Esophagus squamous epithelium (tissue), 5 donors: Measurements from ENCODE around the gene USP10. TPM values are rescaled to one million over a fixed set of nuclear protein-coding genes. Genes with fewer than 3 reads are reported as not detected.

ENCODE experiments used
- DNase-seq: peaks from one replicate; lab custom pipeline; 2025; lab: John Stamatoyannopoulos, UW
- H3K27ac ChIP-seq, 4 donors: fragments of 200-600 bp; sonication (generic); one replicate each; pipeline ENCODE4 v1.5.1; 2016 to 2019; ENCODE audit warnings: mild to moderate bottlenecking in 1 of 4
- H3K27me3 ChIP-seq, 4 donors: fragments of 200-600 bp; sonication (generic); 1 replicate in 3 of 4; 2 replicates in 1 of 4; pipeline versions ENCODE4 v1.5.1 to v1.6.0; 2017 to 2021; ENCODE audit warnings: antibody characterized with exemption in 1 of 4
- H3K36me3 ChIP-seq, 3 donors: fragments of 200-600 bp; sonication (generic); one replicate each; pipeline ENCODE4 v1.5.1; 2016 to 2019
- H3K4me1 ChIP-seq, 3 donors: fragments of 200-600 bp; sonication (generic); one replicate each; pipeline ENCODE4 v1.5.1; 2017 to 2019
- H3K4me3 ChIP-seq, 4 donors: fragments of 200-600 bp; sonication (generic); 1 replicate in 3 of 4; 2 replicates in 1 of 4; pipeline ENCODE4 v1.5.1; 2016 to 2019; ENCODE audit warnings: mild to moderate bottlenecking in 2 of 4, moderate library complexity in 1 of 4
- H3K9me3 ChIP-seq, 3 donors: fragments of 200-600 bp; sonication (generic); one replicate each; pipeline ENCODE4 v1.5.1; 2016 to 2019
- POLR2A ChIP-seq, 4 donors: fragments of 450-650 bp; IDR thresholded peaks; one replicate each; pipeline ENCODE4 v1.6.1; 2017; ENCODE audit warnings: antibody characterized with exemption in 4 of 4, mild to moderate bottlenecking in 4 of 4, moderate library complexity in 3 of 4
- WGBS, 2 donors: methylation state at CpG; one replicate each; pipeline ENCODE4 v1.1.5; 2018; 5-methylcytosine and 5-hydroxymethylcytosine counted together
- intact Hi-C: fragments of 100-400 bp; cut with DNase I; formaldehyde crosslinking; loops from one replicate; pipeline ENCODE4 v1.15.0; 2022
- total RNA-seq, 4 donors: library from RNA; depleted of rRNA; stranded (reverse); fragments of >200 nt; gene quantifications; one replicate each; pipeline ENCODE4 v1.1.0, GENCODE V29; 2016
- TF ChIP-seq, protein P1 (sequence below), 6 experiments: fragments of 450-650 bp in 4 of 6; fragments of 200-600 bp in 2 of 6; sonication (generic) in 2 of 6; IDR thresholded peaks; one replicate each; pipeline ENCODE4 v1.5.1; 2016 to 2019; ENCODE audit warnings: antibody characterized with exemption in 6 of 6, mild to moderate bottlenecking in 4 of 6, moderate library complexity in 4 of 6
- donor health status: DM: yes; HTN: yes; CAD: no.

The USP10 gene
- total RNA-seq, 4 donors from 2014 or later = 44.7 to 71.5 (median 56.0) TPM

GRCh38 chr16:84749072-84749471, 49.3 kb downstream of the USP10 start:
- peak overlapping the region in 3 of 4 donors; percentile 31 to 78 (median 38) for H3K27ac ChIP-seq
- no peak for TF ChIP-seq POLR2A (IDR thresholded peaks at IDR 0.05)
- TF ChIP-seq, protein P1, sequence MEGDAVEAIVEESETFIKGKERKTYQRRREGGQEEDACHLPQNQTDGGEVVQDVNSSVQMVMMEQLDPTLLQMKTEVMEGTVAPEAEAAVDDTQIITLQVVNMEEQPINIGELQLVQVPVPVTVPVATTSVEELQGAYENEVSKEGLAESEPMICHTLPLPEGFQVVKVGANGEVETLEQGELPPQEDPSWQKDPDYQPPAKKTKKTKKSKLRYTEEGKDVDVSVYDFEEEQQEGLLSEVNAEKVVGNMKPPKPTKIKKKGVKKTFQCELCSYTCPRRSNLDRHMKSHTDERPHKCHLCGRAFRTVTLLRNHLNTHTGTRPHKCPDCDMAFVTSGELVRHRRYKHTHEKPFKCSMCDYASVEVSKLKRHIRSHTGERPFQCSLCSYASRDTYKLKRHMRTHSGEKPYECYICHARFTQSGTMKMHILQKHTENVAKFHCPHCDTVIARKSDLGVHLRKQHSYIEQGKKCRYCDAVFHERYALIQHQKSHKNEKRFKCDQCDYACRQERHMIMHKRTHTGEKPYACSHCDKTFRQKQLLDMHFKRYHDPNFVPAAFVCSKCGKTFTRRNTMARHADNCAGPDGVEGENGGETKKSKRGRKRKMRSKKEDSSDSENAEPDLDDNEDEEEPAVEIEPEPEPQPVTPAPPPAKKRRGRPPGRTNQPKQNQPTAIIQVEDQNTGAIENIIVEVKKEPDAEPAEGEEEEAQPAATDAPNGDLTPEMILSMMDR (IDR thresholded peaks at IDR 0.05) = no peak
- 68 to 82% methylated on average over 2 of the region's 2 CpGs for WGBS, 2 donors

DNA sequence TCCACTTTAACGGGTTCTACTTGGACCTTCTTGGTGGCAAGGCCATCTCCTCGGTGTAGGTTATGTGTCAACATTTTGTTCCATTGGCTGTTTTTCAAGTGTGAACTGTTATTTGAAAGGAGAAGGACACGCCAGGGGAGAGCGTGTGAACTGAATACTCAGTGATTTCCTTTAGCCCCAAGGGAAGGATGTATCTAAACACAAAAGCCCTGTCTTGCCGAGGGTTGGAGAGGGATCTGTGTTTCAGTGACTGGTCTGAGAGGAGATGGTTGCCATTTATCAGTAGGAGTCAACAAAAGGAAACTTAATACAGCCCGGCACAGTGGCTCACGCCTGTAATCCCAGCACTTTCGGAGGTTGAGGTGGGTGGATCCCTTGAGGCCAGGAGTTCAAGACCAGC, 50.0 kb downstream of the USP10 start:
- Histone ChIP-seq H3K36me3 (peaks cover 0 to 23% (median 4%) of the 10 kb centered on the region in 3 donors), H3K9me3 (no peaks in the 10 kb centered on the region), H3K27ac (peak overlapping the region; percentile 18 to 78 (median 54)), H3K4me3 (no peak overlapping the region), H3K27me3 (no peaks in the 10 kb centered on the region), H3K4me1 (peaks cover 7 to 55% (median 13%) of the 10 kb centered on the region in 3 donors)
- intact Hi-C loops = no loop called here
- TF ChIP-seq, protein P1 (IDR thresholded peaks at IDR 0.05) = no peak
- no peak for TF ChIP-seq POLR2A (IDR thresholded peaks at IDR 0.05)
- no peak for DNase-seq
- 49 to 60% methylated on average over 8 of the region's 8 CpGs for WGBS, 2 donors

More at GRCh38 chr16:84749072-84749471, 49.3 kb downstream of the USP10 start:
- intact Hi-C loops = no loop called here
- Histone ChIP-seq H3K36me3 (peaks cover 0 to 30% (median 4%) of the 10 kb centered on the region in 3 donors), H3K4me3 (no peak overlapping the region), H3K4me1 (peaks cover 0 to 47% (median 9%) of the 10 kb centered on the region in 3 donors), H3K27me3 (no peaks in the 10 kb centered on the region), H3K9me3 (no peaks in the 10 kb centered on the region)
- no peak for DNase-seq

DNA sequence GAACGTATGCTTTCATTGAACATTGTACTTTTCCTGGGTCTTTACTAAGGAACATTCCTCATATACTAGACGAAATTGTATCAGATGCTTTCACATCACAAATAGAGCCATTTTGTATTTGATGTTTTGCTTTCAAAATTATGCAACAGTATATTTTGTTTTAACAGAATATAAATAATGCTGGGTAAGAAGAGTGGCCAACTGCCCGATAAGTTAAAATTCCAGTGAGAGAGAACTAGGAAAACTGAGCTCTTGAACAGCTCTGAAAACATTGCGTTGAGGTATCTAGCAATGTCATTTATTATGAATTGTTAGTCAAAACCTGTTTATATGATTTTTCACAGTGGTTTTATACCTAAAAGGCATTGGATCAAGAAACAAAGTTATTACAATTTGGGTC, 50.8 kb downstream of the USP10 start:
- intact Hi-C loops = no loop called here
- WGBS, 2 donors = 70 to 80% methylated on average over 4 of the region's 4 CpGs
- peaks cover 0 to 15% (median 4%) of the 10 kb centered on the region in 3 donors for H3K36me3 ChIP-seq
- TF ChIP-seq POLR2A (IDR thresholded peaks at IDR 0.05) = no peak
- TF ChIP-seq, protein P1 (IDR thresholded peaks at IDR 0.05) = no peak
- DNase-seq = no peak
- H3K4me3 ChIP-seq = no peak overlapping the region
- H3K9me3 ChIP-seq = no peaks in the 10 kb centered on the region
- H3K27me3 ChIP-seq = no peaks in the 10 kb centered on the region
- peaks cover 14 to 62% (median 20%) of the 10 kb centered on the region in 3 donors for H3K4me1 ChIP-seq
- peak overlapping the region; percentile 18 to 78 (median 54) for H3K27ac ChIP-seq

DNA sequence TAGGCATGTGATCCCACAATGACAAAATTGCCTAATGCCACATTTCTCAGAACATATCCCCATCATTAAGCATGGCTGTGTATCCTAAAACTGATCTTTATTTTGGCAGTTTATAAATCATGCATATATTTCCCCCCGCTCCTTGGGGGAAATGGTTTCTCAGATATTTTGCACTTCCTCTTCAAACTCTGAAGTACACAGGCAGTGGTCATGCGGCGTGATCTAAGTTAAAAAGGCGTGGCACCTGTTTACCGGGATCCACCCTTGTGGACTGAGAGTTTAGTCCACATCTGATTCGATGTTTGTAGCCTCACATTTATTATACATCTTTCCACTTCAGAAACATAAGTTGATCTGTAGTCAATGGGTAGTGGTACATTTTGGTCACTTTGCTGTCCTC, 51.4 kb downstream of the USP10 start:
- H3K4me1 ChIP-seq = peaks cover 15 to 69% (median 23%) of the 10 kb centered on the region in 3 donors
- WGBS, 2 donors = 45 to 55% methylated on average over 6 of the region's 6 CpGs
- peak overlapping the region in 3 of 4 donors; percentile 31 to 78 (median 76) for H3K27ac ChIP-seq
- H3K27me3 ChIP-seq = no peaks in the 10 kb centered on the region
- no peak for DNase-seq
- intact Hi-C loops = no loop called here
- TF ChIP-seq, protein P1 (IDR thresholded peaks at IDR 0.05) = no peak
- TF ChIP-seq POLR2A (IDR thresholded peaks at IDR 0.05) = no peak
- H3K9me3 ChIP-seq = no peaks in the 10 kb centered on the region
- H3K4me3 ChIP-seq = no peak overlapping the region
- peaks cover 0 to 9% (median 4%) of the 10 kb centered on the region in 3 donors for H3K36me3 ChIP-seq

DNA sequence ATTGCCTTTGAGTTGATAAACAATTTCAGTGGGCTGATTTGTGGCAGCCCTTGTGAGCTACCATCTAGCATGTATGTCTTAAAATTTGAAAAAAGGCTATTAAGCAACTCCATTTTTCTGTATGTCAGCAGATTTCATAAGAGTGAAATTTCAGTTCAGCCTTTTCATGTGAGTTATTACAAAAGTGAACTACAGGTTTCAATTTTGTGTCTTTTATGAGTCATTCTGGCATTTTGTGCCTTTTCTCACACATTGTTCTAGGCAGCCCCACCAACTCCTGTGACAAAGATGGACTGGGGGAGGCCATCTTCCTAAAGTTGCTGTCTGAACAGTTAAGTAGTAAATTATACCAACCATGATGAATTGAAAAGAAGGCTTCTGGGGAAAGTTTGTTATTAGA, 52.1 kb downstream of the USP10 start:
- H3K9me3 ChIP-seq = no peaks in the 10 kb centered on the region
- intact Hi-C loops = no loop called here
- no peaks in the 10 kb centered on the region for H3K27me3 ChIP-seq
- no peak overlapping the region for H3K4me3 ChIP-seq
- DNase-seq = no peak
- peak overlapping the region in 3 of 4 donors; percentile 11 to 76 (median 31) for H3K27ac ChIP-seq
- H3K36me3 ChIP-seq = peaks cover 0 to 3% (median 2%) of the 10 kb centered on the region in 3 donors
- TF ChIP-seq POLR2A (IDR thresholded peaks at IDR 0.05) = no peak
- TF ChIP-seq, protein P1 (IDR thresholded peaks at IDR 0.05) = no peak
- peaks cover 15 to 71% (median 23%) of the 10 kb centered on the region in 3 donors for H3K4me1 ChIP-seq
